KMS-11 (cell line): Measurements from ENCODE around the gene CAMKK2.
A peak's percentile ranks its signal among the peaks of the same experiment; 100 is the strongest.

Experiments
- H2AFZ ChIP-seq: fragments of 200-600 bp; sonication (generic); 2 replicates; pipeline ENCODE4 v1.6.1; 2016; ENCODE audit warnings: antibody characterized with exemption, mixed run types, low read depth
- H3K27ac ChIP-seq: fragments of 200-600 bp; sonication (generic); 2 replicates; pipeline ENCODE4 v1.6.1; 2016; ENCODE audit warnings: mild to moderate bottlenecking, mixed run types
- H3K27me3 ChIP-seq: fragments of 200-600 bp; sonication (generic); 2 replicates; pipeline ENCODE4 v1.6.1; 2017; ENCODE audit warnings: mild to moderate bottlenecking, low read depth, mixed run types, moderate library complexity; ENCODE audit not compliant: insufficient read depth
- H3K36me3 ChIP-seq: fragments of 200-600 bp; sonication (generic); 2 replicates; pipeline ENCODE4 v1.6.1; 2017; ENCODE audit warnings: mild to moderate bottlenecking, mixed run types; ENCODE audit not compliant: insufficient read depth
- H3K4me1 ChIP-seq: fragments of 200-600 bp; sonication (generic); 2 replicates; pipeline ENCODE4 v1.6.1; 2016; ENCODE audit warnings: mild to moderate bottlenecking, low read depth, mixed run types; ENCODE audit not compliant: poor library complexity, severe bottlenecking
- H3K4me2 ChIP-seq: fragments of 200-600 bp; sonication (generic); 2 replicates; pipeline ENCODE4 v1.7.0; 2016; ENCODE audit warnings: mild to moderate bottlenecking, mixed run types
- H3K4me3 ChIP-seq: fragments of 200-600 bp; sonication (generic); IDR thresholded peaks from 2 replicates; pipeline ENCODE4 v1.6.1; 2017; ENCODE audit warnings: low read depth, low read length, mixed read lengths; ENCODE audit not compliant: insufficient read depth
- H3K79me2 ChIP-seq: fragments of 200-600 bp; sonication (generic); 2 replicates; pipeline ENCODE4 v1.6.1; 2016; ENCODE audit warnings: low read depth, mixed run types; ENCODE audit not compliant: insufficient read depth
- H3K9ac ChIP-seq: fragments of 200-600 bp; sonication (generic); 2 replicates; pipeline ENCODE4 v1.6.1; 2016; ENCODE audit warnings: mild to moderate bottlenecking, mixed run types
- H4K20me1 ChIP-seq: fragments of 200-600 bp; sonication (generic); 2 replicates; pipeline ENCODE4 v1.6.1; 2016; ENCODE audit warnings: mild to moderate bottlenecking, mixed run types; ENCODE audit not compliant: insufficient read depth
- TF ChIP-seq, protein P1 (sequence below): fragments of 200-600 bp; sonication (generic); conservative IDR thresholded peaks from 2 replicates; pipeline ENCODE4 v1.6.1; 2017; ENCODE audit warnings: low read depth, mild to moderate bottlenecking, antibody characterized with exemption, low read length, moderate library complexity, mixed read lengths

Gene CAMKK2

DNA sequence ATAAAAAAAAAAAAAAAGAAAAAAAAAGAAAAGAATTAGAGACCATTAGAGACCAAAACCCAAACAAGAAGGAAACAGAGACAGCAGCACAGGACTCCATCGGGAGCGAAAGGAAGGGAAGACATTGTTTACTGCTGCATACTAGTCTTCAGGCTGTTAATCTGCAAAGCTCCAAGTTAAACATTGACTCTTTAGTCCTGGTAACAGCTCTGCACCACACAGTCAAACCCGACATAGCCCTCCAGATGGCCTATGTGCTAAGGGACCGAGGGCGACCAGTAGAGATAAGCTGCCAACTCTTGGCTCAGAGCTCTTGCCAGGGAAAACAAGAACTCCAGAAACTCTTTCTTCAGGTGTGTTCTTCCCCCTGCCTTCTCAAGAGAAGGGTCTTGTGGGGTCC is 78.7 kb downstream of the CAMKK2 start:
- no peak overlapping the region for H3K27ac ChIP-seq
- H4K20me1 ChIP-seq, result no peaks in the 10 kb centered on the region
- no peak overlapping the region for H3K4me2 ChIP-seq
- H3K4me1 ChIP-seq, result peaks cover 27% of the 10 kb centered on the region
- TF ChIP-seq, protein P1, sequence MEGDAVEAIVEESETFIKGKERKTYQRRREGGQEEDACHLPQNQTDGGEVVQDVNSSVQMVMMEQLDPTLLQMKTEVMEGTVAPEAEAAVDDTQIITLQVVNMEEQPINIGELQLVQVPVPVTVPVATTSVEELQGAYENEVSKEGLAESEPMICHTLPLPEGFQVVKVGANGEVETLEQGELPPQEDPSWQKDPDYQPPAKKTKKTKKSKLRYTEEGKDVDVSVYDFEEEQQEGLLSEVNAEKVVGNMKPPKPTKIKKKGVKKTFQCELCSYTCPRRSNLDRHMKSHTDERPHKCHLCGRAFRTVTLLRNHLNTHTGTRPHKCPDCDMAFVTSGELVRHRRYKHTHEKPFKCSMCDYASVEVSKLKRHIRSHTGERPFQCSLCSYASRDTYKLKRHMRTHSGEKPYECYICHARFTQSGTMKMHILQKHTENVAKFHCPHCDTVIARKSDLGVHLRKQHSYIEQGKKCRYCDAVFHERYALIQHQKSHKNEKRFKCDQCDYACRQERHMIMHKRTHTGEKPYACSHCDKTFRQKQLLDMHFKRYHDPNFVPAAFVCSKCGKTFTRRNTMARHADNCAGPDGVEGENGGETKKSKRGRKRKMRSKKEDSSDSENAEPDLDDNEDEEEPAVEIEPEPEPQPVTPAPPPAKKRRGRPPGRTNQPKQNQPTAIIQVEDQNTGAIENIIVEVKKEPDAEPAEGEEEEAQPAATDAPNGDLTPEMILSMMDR, result no peak
- H3K36me3 ChIP-seq, result no peaks in the 10 kb centered on the region
- H3K79me2 ChIP-seq, result no peaks in the 10 kb centered on the region; the same call in 1 of the 2 replicates
- no peak overlapping the region for H3K9ac ChIP-seq
- H2AFZ ChIP-seq, result no peak overlapping the region
- H3K4me3 ChIP-seq, result no peak overlapping the region
- no peaks in the 10 kb centered on the region for H3K27me3 ChIP-seq

DNA sequence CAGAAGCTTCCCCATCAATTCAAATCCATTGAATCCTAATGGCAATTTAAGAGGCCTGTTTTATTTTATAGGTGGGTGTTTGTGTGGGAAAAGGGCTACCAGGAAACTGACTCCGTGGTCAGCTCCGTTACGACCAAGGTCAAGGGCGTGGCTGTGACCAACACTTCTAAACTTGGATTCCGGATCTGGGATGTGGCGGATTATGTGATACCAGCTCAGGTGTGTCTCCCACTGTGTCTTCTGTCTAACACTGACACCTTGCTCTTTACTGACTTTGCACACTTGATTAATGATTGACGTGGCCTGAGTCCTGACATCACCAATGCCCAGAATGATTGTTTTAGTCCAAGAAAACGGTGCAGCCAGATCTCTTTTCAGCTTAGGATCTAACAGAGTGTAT is 79.4 kb downstream of the CAMKK2 start:
- Histone ChIP-seq H3K4me1 (peaks cover 27% of the 10 kb centered on the region), H3K27me3 (no peaks in the 10 kb centered on the region), H3K4me2 (no peak overlapping the region), H3K79me2 (peaks cover 4% of the 10 kb centered on the region; the same call in 1 of the 2 replicates), H3K36me3 (no peaks in the 10 kb centered on the region), H4K20me1 (no peaks in the 10 kb centered on the region), H2AFZ (no peak overlapping the region), H3K27ac (no peak overlapping the region), H3K4me3 (no peak overlapping the region), H3K9ac (no peak overlapping the region)
- TF ChIP-seq, protein P1, result no peak

DNA sequence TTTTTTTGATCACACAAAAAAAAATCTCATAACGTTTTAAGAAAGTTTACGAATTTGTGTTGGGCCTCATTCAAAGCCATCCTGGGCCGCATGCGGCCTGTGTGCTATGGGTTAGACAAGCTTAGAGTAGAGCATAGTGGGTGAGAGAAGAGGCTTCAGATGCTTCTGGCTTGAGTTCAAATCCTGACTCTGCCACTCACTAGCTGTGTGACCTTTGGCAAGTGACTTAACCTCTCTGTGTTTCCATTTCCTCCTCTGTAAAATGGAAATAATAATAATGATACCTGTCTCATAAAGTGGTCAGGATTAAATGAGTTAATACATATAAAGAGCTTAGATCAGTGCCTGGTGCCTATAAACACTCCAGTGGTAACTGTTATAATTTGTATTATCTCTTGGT is 80.4 kb downstream of the CAMKK2 start:
- H3K9ac ChIP-seq, result no peak overlapping the region
- no peaks in the 10 kb centered on the region for H3K36me3 ChIP-seq
- H3K27me3 ChIP-seq, result no peaks in the 10 kb centered on the region
- TF ChIP-seq, protein P1, result no peak
- H2AFZ ChIP-seq, result no peak overlapping the region
- peaks cover 27% of the 10 kb centered on the region for H3K4me1 ChIP-seq
- H3K4me2 ChIP-seq, result no peak overlapping the region
- no peaks in the 10 kb centered on the region for H4K20me1 ChIP-seq
- no peak overlapping the region for H3K4me3 ChIP-seq
- H3K79me2 ChIP-seq, result peaks cover 12% of the 10 kb centered on the region; the same call in 1 of the 2 replicates
- no peak overlapping the region for H3K27ac ChIP-seq

DNA sequence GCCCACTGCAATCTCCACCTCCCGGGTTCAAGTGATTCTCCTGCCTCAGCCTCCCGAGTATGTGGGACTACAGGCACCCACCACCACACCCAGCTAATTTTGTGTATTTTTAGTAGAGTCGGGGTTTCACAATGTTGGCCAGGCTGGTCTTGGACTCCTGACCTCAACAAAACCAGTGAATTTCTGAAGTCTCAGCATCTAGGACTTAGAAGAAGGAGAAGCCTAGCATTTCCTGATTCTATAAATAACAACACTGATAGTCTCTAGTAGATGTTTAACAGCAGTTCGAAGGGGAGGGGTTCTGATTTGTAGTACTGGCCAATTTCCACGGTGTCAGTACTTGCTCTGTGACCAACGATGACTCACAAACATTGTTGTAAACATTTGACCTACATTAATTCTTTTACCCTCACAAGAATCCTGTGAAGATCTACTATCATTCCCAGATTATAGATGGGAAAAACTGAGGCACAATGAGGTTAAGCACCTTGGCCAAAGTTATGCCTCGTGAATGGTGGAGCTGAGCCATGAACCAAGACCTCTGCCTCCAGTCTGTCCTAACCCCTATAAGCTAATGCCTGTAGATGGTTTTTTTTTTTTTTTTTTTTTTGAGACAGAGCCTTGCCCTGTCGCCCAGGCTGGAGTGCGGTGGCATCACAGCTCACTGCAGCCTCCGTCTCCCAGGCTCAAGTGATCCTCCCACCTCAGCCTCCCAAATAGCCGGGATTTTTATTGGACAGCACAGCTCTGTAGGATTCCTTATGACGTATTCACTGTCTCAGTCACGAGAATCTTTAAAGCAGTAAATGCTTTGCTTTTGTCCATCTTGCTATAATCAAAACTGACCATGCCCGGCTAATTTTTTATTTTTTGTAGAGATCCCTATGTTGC is 81.4 kb downstream of the CAMKK2 start:
- no peaks in the 10 kb centered on the region for H3K27me3 ChIP-seq
- H3K4me2 ChIP-seq, result peak overlapping the region; percentile 59
- peaks cover 20% of the 10 kb centered on the region; the same call in 1 of the 2 replicates for H3K79me2 ChIP-seq
- H3K9ac ChIP-seq, result no peak overlapping the region; the same call in 1 of the 2 replicates
- no peak overlapping the region for H2AFZ ChIP-seq
- H4K20me1 ChIP-seq, result no peaks in the 10 kb centered on the region
- H3K36me3 ChIP-seq, result no peaks in the 10 kb centered on the region
- H3K27ac ChIP-seq, result peak overlapping the region; percentile 57
- no peak overlapping the region for H3K4me3 ChIP-seq
- TF ChIP-seq, protein P1, result no peak
- peaks cover 27% of the 10 kb centered on the region for H3K4me1 ChIP-seq
